HepG2 (cell line): ENCODE data around the gene TOM1L2. TPM values are rescaled to one million over a fixed set of nuclear protein-coding genes. Genes with fewer than 3 reads are reported as not detected.
A peak's percentile ranks its signal among the peaks of the same experiment; 100 is the strongest.

ENCODE experiments used
- CHD4 ChIP-seq: fragments of 200-600 bp; sonication (generic); IDR thresholded peaks from 2 replicates; pipeline ENCODE4 v1.7.0; 2017; ENCODE audit warnings: mild to moderate bottlenecking, low read length, borderline replicate concordance
- ELF1 ChIP-seq: sonication (generic); formaldehyde crosslinking; IDR thresholded peaks from 2 replicates; pipeline ENCODE4 v1.4.0; 2020; ENCODE audit warnings: missing genetic modification reagents
- KDM1A ChIP-seq: IDR thresholded peaks from 2 replicates; pipeline ENCODE4 v1.6.1; 2016; ENCODE audit warnings: missing compliant biosample characterization
- KDM4B ChIP-seq: sonication (generic); formaldehyde crosslinking; IDR thresholded peaks from 2 replicates; pipeline ENCODE4 v1.4.0; 2020; ENCODE audit warnings: missing genetic modification reagents
- ZNF431 ChIP-seq: sonication (generic); formaldehyde crosslinking; IDR thresholded peaks from 2 replicates; pipeline ENCODE4 v1.9.0; 2022; ENCODE audit warnings: missing genetic modification reagents, low read depth, mild to moderate bottlenecking, borderline replicate concordance
- ZNF501 ChIP-seq: sonication (generic); formaldehyde crosslinking; IDR thresholded peaks from 2 replicates; pipeline ENCODE4 v1.5.1; 2020; ENCODE audit warnings: mild to moderate bottlenecking, moderate library complexity, missing genetic modification reagents
- ZNF724P ChIP-seq: sonication (generic); formaldehyde crosslinking; IDR thresholded peaks from 2 replicates; pipeline ENCODE4 v1.8.0; 2022; ENCODE audit warnings: missing genetic modification reagents, borderline replicate concordance
- polyA plus RNA-seq, 8 experiments: library from polyadenylated mRNA; depleted of rRNA in 3 of 8; stranded (reverse) in 7 of 8; unstranded in 1 of 8; fragments of >200 nt; fragmentation: Illumina TruSeq in 4 of 8; extraction: Trizol in 4 of 8; gene quantifications; 2 replicates each; pipeline versions ENCODE4 v1.2.1 to v1.2.3, GENCODE V29; 2011 to 2016; ENCODE audit warnings: low read depth in 4 of 8, missing spikeins in 1 of 8, mixed read lengths in 1 of 8; ENCODE audit not compliant: insufficient read depth in 1 of 8
- total RNA-seq, 5 experiments: library from RNA; depleted of rRNA; stranded (reverse); fragments of >200 nt; fragmentation: Illumina TruSeq; extraction: Trizol; gene quantifications; 2 replicates each; pipeline ENCODE4 v1.2.3, GENCODE V29; 2016; ENCODE audit warnings: low read depth in 1 of 5
- TF ChIP-seq, protein P1 (sequence below): sonication (generic); formaldehyde crosslinking; IDR thresholded peaks from 2 replicates; pipeline ENCODE4 v1.5.1; 2020; ENCODE audit warnings: mild to moderate bottlenecking, missing genetic modification reagents, borderline replicate concordance
- TF ChIP-seq, protein P2 (sequence below): IDR thresholded peaks from 2 replicates; pipeline ENCODE4 v1.6.1; 2016; ENCODE audit warnings: control low read depth
- TF ChIP-seq, protein P3 (sequence below): sonication (generic); formaldehyde crosslinking; IDR thresholded peaks from 2 replicates; pipeline ENCODE4; 2020; ENCODE audit warnings: missing genetic modification reagents, mild to moderate bottlenecking, borderline replicate concordance
- TF ChIP-seq, protein P4 (sequence below): sonication (generic); formaldehyde crosslinking; IDR thresholded peaks from 2 replicates; pipeline ENCODE4 v1.5.0; 2020; ENCODE audit warnings: mild to moderate bottlenecking, missing genetic modification reagents, borderline replicate concordance
- TF ChIP-seq, protein P5 (sequence below): sonication (generic); formaldehyde crosslinking; IDR thresholded peaks from 2 replicates; pipeline ENCODE4 v1.5.0; 2020; ENCODE audit warnings: missing genetic modification reagents

TOM1L2 gene
- total and polyA plus RNA-seq, 2 of the 13 experiments (the other 11 are each of a cell fraction or from before 2014, with no cell fraction given) = 4.7 to 7.4 TPM

DNA sequence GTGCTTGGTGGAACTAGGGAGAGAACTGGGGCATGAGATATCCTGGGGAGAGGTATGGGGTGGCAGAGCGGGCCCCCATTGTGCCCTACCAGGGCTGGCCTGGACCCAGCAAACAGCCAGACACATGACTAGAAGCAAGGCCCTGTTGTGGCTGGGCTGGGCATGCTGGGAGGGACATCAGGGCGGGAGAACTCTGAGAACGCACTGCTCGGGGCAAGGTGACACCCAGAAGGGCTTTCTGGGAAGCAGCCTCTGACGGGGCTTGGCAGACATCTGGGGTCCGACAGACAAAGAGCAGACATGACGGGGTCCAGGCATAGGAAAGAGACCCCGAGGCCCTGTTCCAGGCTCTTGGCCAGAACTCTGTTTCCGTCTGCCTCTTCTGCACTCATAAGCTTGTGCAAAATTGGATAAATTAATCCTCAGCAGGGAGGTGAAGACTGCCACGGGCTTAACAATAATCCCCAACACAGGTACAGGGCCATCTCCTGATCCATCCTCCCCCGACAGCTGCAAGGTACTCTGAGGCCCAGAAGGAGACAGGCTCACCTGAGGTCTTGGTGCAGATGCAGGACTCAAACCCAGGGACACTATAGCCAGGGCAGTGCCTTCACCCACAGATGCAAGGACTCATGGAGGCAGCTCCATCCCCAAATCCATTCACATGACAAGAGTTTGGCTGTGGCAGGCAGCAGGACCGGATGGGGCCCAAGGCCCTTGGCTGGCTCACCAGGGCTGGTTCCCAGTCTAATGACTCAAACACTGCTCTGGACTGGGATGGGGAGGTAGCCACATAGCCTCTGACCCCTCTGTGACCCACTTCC is 140.8 kb downstream of the TOM1L2 start (continued):
- TF ChIP-seq, protein P1, sequence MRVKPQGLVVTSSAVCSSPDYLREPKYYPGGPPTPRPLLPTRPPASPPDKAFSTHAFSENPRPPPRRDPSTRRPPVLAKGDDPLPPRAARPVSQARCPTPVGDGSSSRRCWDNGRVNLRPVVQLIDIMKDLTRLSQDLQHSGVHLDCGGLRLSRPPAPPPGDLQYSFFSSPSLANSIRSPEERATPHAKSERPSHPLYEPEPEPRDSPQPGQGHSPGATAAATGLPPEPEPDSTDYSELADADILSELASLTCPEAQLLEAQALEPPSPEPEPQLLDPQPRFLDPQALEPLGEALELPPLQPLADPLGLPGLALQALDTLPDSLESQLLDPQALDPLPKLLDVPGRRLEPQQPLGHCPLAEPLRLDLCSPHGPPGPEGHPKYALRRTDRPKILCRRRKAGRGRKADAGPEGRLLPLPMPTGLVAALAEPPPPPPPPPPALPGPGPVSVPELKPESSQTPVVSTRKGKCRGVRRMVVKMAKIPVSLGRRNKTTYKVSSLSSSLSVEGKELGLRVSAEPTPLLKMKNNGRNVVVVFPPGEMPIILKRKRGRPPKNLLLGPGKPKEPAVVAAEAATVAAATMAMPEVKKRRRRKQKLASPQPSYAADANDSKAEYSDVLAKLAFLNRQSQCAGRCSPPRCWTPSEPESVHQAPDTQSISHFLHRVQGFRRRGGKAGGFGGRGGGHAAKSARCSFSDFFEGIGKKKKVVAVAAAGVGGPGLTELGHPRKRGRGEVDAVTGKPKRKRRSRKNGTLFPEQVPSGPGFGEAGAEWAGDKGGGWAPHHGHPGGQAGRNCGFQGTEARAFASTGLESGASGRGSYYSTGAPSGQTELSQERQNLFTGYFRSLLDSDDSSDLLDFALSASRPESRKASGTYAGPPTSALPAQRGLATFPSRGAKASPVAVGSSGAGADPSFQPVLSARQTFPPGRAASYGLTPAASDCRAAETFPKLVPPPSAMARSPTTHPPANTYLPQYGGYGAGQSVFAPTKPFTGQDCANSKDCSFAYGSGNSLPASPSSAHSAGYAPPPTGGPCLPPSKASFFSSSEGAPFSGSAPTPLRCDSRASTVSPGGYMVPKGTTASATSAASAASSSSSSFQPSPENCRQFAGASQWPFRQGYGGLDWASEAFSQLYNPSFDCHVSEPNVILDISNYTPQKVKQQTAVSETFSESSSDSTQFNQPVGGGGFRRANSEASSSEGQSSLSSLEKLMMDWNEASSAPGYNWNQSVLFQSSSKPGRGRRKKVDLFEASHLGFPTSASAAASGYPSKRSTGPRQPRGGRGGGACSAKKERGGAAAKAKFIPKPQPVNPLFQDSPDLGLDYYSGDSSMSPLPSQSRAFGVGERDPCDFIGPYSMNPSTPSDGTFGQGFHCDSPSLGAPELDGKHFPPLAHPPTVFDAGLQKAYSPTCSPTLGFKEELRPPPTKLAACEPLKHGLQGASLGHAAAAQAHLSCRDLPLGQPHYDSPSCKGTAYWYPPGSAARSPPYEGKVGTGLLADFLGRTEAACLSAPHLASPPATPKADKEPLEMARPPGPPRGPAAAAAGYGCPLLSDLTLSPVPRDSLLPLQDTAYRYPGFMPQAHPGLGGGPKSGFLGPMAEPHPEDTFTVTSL (CRISPR knock-in tag) = 0 out of 2 replicates have a peak, but pooled peaks have one; percentile 11
- no peak for TF ChIP-seq KDM4B
- 0 out of 2 replicates have a peak, but pooled peaks have one; percentile 41 for TF ChIP-seq ZNF724P (CRISPR knock-in tag)
- TF ChIP-seq, protein P2, sequence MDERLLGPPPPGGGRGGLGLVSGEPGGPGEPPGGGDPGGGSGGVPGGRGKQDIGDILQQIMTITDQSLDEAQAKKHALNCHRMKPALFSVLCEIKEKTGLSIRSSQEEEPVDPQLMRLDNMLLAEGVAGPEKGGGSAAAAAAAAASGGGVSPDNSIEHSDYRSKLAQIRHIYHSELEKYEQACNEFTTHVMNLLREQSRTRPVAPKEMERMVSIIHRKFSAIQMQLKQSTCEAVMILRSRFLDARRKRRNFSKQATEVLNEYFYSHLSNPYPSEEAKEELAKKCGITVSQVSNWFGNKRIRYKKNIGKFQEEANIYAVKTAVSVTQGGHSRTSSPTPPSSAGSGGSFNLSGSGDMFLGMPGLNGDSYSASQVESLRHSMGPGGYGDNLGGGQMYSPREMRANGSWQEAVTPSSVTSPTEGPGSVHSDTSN = no peak
- TF ChIP-seq, protein P3, sequence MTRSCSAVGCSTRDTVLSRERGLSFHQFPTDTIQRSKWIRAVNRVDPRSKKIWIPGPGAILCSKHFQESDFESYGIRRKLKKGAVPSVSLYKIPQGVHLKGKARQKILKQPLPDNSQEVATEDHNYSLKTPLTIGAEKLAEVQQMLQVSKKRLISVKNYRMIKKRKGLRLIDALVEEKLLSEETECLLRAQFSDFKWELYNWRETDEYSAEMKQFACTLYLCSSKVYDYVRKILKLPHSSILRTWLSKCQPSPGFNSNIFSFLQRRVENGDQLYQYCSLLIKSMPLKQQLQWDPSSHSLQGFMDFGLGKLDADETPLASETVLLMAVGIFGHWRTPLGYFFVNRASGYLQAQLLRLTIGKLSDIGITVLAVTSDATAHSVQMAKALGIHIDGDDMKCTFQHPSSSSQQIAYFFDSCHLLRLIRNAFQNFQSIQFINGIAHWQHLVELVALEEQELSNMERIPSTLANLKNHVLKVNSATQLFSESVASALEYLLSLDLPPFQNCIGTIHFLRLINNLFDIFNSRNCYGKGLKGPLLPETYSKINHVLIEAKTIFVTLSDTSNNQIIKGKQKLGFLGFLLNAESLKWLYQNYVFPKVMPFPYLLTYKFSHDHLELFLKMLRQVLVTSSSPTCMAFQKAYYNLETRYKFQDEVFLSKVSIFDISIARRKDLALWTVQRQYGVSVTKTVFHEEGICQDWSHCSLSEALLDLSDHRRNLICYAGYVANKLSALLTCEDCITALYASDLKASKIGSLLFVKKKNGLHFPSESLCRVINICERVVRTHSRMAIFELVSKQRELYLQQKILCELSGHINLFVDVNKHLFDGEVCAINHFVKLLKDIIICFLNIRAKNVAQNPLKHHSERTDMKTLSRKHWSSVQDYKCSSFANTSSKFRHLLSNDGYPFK (CRISPR knock-in tag) = no peak
- TF ChIP-seq ZNF501 (CRISPR knock-in tag) = peak; percentile 55; the same call in 1 of the 2 replicates
- TF ChIP-seq CHD4 = peak; percentile 2; the same call in 1 of the 2 replicates
- TF ChIP-seq ZNF431 = 0 out of 2 replicates have a peak, but pooled peaks have one; percentile 5
- TF ChIP-seq KDM1A (CRISPR knock-in tag) = no peak
- TF ChIP-seq, protein P4, sequence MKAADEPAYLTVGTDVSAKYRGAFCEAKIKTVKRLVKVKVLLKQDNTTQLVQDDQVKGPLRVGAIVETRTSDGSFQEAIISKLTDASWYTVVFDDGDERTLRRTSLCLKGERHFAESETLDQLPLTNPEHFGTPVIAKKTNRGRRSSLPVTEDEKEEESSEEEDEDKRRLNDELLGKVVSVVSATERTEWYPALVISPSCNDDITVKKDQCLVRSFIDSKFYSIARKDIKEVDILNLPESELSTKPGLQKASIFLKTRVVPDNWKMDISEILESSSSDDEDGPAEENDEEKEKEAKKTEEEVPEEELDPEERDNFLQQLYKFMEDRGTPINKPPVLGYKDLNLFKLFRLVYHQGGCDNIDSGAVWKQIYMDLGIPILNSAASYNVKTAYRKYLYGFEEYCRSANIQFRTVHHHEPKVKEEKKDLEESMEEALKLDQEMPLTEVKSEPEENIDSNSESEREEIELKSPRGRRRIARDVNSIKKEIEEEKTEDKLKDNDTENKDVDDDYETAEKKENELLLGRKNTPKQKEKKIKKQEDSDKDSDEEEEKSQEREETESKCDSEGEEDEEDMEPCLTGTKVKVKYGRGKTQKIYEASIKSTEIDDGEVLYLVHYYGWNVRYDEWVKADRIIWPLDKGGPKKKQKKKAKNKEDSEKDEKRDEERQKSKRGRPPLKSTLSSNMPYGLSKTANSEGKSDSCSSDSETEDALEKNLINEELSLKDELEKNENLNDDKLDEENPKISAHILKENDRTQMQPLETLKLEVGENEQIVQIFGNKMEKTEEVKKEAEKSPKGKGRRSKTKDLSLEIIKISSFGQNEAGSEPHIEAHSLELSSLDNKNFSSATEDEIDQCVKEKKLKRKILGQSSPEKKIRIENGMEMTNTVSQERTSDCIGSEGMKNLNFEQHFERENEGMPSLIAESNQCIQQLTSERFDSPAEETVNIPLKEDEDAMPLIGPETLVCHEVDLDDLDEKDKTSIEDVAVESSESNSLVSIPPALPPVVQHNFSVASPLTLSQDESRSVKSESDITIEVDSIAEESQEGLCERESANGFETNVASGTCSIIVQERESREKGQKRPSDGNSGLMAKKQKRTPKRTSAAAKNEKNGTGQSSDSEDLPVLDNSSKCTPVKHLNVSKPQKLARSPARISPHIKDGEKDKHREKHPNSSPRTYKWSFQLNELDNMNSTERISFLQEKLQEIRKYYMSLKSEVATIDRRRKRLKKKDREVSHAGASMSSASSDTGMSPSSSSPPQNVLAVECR (CRISPR knock-in tag) = no peak
- TF ChIP-seq, protein P5, sequence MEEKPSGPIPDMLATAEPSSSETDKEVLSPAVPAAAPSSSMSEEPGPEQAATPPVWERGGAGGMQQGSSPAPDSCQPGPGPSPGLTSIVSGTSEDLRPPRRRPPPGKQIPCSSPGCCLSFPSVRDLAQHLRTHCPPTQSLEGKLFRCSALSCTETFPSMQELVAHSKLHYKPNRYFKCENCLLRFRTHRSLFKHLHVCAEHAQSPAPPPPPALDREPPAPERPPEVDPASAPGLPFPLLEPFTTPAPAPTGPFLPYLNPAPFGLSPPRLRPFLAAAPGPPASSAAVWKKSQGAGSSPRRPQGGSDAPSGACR = 0 out of 2 replicates have a peak, but pooled peaks have one; percentile 1
- no peak for TF ChIP-seq ELF1 (CRISPR knock-in tag)
- TF ChIP-seq, all 625 proteins: peak for 14
